ENCODE measurements around the gene IKZF5. TPM values are rescaled to one million over a fixed set of nuclear protein-coding genes. Genes with fewer than 3 reads are reported as not detected.

The IKZF5 gene
- total RNA-seq, 1 donor from 2014 or later, result 9.5 TPM

DNA sequence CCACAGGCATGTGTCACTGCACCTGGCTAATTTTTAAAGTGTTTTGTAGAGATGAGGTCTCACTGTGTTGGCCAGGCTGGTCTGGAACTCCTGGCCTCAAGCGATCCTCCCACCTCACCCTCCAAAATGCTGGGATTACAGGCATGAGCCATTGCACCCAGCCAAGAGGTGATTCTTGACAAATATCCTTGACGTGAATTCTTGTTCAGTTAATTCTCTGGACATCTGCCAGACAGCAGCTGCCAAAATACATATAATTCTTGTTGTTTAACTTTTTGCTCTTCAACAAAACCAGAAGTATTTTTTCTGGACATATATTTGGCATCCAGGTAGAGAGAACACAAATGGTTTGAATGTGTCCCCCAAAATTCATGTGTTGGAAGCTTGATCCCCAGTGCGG, 3.4 kb upstream of the IKZF5 start:
- DNase-seq, result no peak
- TF ChIP-seq, protein P1, sequence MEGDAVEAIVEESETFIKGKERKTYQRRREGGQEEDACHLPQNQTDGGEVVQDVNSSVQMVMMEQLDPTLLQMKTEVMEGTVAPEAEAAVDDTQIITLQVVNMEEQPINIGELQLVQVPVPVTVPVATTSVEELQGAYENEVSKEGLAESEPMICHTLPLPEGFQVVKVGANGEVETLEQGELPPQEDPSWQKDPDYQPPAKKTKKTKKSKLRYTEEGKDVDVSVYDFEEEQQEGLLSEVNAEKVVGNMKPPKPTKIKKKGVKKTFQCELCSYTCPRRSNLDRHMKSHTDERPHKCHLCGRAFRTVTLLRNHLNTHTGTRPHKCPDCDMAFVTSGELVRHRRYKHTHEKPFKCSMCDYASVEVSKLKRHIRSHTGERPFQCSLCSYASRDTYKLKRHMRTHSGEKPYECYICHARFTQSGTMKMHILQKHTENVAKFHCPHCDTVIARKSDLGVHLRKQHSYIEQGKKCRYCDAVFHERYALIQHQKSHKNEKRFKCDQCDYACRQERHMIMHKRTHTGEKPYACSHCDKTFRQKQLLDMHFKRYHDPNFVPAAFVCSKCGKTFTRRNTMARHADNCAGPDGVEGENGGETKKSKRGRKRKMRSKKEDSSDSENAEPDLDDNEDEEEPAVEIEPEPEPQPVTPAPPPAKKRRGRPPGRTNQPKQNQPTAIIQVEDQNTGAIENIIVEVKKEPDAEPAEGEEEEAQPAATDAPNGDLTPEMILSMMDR (IDR thresholded peaks at IDR 0.05; ENCODE audit: partially characterized antibody, unreplicated experiment), result no peak
- peaks cover 8% of the 10 kb centered on the region for H3K9me3 Mint-ChIP-seq (ENCODE audit: unreplicated experiment)
- peaks cover 11% of the 10 kb centered on the region for H3K27me3 Mint-ChIP-seq (ENCODE audit: unreplicated experiment)
- no peak overlapping the region for H3K27ac Mint-ChIP-seq (ENCODE audit: unreplicated experiment)
- H3K4me3 Mint-ChIP-seq (ENCODE audit: unreplicated experiment), result no peak overlapping the region
- peaks cover 12% of the 10 kb centered on the region for H3K36me3 Mint-ChIP-seq (ENCODE audit: unreplicated experiment)
- H3K4me1 Mint-ChIP-seq (ENCODE audit: low read depth, unreplicated experiment), result peaks cover 3% of the 10 kb centered on the region

GRCh38 chr10:123009105-123009820, 668 bp upstream of the IKZF5 start:
- peak; percentile 29 for DNase-seq
- H3K4me3 Mint-ChIP-seq (ENCODE audit: unreplicated experiment), result peak overlapping the region; percentile 99
- H3K36me3 Mint-ChIP-seq (ENCODE audit: unreplicated experiment), result peaks cover 12% of the 10 kb centered on the region
- H3K27ac Mint-ChIP-seq (ENCODE audit: unreplicated experiment), result peak overlapping the region; percentile 97
- peaks cover 9% of the 10 kb centered on the region for H3K27me3 Mint-ChIP-seq (ENCODE audit: unreplicated experiment)
- H3K4me1 Mint-ChIP-seq (ENCODE audit: low read depth, unreplicated experiment), result peaks cover 3% of the 10 kb centered on the region
- H3K9me3 Mint-ChIP-seq (ENCODE audit: unreplicated experiment), result peaks cover 8% of the 10 kb centered on the region
- TF ChIP-seq, protein P1 (IDR thresholded peaks at IDR 0.05; ENCODE audit: partially characterized antibody, unreplicated experiment), result no peak

DNA sequence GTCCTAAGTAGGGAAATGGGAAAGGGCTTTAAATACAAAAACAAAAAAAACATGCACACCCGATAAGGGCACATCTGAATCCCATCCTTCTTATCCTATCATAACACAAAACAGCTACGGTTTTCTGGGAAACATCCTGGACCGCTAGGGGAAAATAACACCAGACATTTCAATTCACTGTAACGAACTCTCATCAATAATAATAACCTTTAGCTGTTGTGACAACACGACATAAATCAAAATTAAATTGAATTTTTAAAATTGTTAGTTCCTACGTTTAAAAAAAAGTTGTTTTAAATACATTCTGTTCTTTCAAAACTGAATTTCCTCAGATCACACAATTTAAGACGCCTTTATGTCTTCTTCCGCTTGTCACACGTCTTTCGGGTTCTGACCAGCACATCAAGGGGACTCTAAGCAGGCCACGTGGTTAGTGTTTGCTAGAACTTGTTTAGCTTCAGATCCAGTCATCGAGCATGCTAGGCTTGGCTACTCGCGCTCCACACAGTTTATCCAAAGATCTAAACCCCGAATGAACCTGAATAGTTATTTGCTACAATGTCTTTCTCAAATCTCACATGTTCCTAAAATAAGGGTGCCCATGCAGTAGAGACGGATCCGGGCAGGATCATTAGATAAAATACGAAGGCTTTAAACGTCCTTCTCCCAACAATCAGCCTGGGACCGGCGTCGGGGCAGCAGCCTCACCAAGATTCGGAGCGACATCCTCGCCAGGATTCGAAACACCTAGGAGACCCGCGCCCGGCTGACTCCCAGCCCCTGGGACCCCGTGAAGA, 839 bp downstream of the IKZF5 start:
- Mint-ChIP-seq H3K4me1 (ENCODE audit: low read depth, unreplicated experiment) (peaks cover 3% of the 10 kb centered on the region), H3K27me3 (ENCODE audit: unreplicated experiment) (peaks cover 9% of the 10 kb centered on the region), H3K36me3 (ENCODE audit: unreplicated experiment) (peaks cover 8% of the 10 kb centered on the region), H3K27ac (ENCODE audit: unreplicated experiment) (peak overlapping the region; percentile 97), H3K9me3 (ENCODE audit: unreplicated experiment) (peaks cover 8% of the 10 kb centered on the region), H3K4me3 (ENCODE audit: unreplicated experiment) (peak overlapping the region; percentile 99)
- TF ChIP-seq, protein P1 (IDR thresholded peaks at IDR 0.05; ENCODE audit: partially characterized antibody, unreplicated experiment), result no peak
- no peak for DNase-seq

GRCh38 chr10:123004298-123004697, 4.3 kb downstream of the IKZF5 start:
- H3K4me3 Mint-ChIP-seq (ENCODE audit: unreplicated experiment), result no peak overlapping the region
- TF ChIP-seq, protein P1 (IDR thresholded peaks at IDR 0.05; ENCODE audit: partially characterized antibody, unreplicated experiment), result no peak
- H3K9me3 Mint-ChIP-seq (ENCODE audit: unreplicated experiment), result peaks cover 4% of the 10 kb centered on the region
- H3K27me3 Mint-ChIP-seq (ENCODE audit: unreplicated experiment), result peaks cover 4% of the 10 kb centered on the region
- H3K36me3 Mint-ChIP-seq (ENCODE audit: unreplicated experiment), result no peaks in the 10 kb centered on the region
- H3K4me1 Mint-ChIP-seq (ENCODE audit: low read depth, unreplicated experiment), result peaks cover 3% of the 10 kb centered on the region
- no peak for DNase-seq
- H3K27ac Mint-ChIP-seq (ENCODE audit: unreplicated experiment), result no peak overlapping the region

DNA sequence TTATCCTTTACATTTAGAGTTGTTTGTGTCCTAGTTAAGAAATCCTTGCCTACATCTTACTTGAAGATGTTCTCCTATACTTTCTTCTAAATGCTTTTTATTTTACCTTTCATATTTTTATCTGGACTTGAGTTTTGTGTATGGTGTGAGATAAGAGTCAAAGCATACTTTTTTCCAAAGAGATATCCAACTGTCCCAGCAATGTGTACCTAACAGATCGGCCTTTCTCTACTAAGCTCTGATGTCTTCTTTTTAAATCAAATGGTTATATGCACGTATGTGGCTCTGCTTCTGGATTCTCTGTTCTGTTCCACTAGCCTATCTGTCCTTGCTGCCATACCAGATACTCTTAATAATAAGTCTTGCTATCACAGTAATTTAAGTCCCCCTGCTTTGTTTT, 7.2 kb downstream of the IKZF5 start:
- DNase-seq, result no peak
- TF ChIP-seq, protein P1 (IDR thresholded peaks at IDR 0.05; ENCODE audit: partially characterized antibody, unreplicated experiment), result no peak
- Mint-ChIP-seq H3K27me3 (ENCODE audit: unreplicated experiment) (no peaks in the 10 kb centered on the region), H3K27ac (ENCODE audit: unreplicated experiment) (no peak overlapping the region), H3K36me3 (ENCODE audit: unreplicated experiment) (no peaks in the 10 kb centered on the region), H3K9me3 (ENCODE audit: unreplicated experiment) (no peaks in the 10 kb centered on the region), H3K4me3 (ENCODE audit: unreplicated experiment) (no peak overlapping the region), H3K4me1 (ENCODE audit: low read depth, unreplicated experiment) (peaks cover 5% of the 10 kb centered on the region)
